Measurements from ENCODE around the gene ECSIT. TPM values are rescaled to one million over a fixed set of nuclear protein-coding genes. Genes with fewer than 3 reads are reported as not detected.
A peak's percentile ranks its signal among the peaks of the same experiment; 100 is the strongest.

The ECSIT gene
- total and polyA plus RNA-seq, 2 donors (not counting 1 experiment from before 2014, with no cell fraction given) = 45.6 to 63.1 TPM

GRCh38 chr19:11480715-11481533 is 48.0 kb downstream of the ECSIT start, which contains the start of gene ELAVL3:
Gene ELAVL3 (minus strand): TSS chr19:11481046. CDS start chr19:11480608, 438 bp downstream.
- H3K9me3 Mint-ChIP-seq (ENCODE audit: insufficient read depth) = no peaks in the 10 kb centered on the region
- TF ChIP-seq CTCF (IDR thresholded peaks at IDR 0.05) = no peak
- TF ChIP-seq EZH2 (IDR thresholded peaks at IDR 0.05; ENCODE audit: borderline replicate concordance, insufficient read depth, low read depth, low read length, poor library complexity, severe bottlenecking) = peak; percentile 70
- intact Hi-C loops (cut with micrococcal nuclease) = loop anchor here (5.0 kb wide), 2 partner anchors 441 to 444 kb away; no protein-coding TSS in a partner anchor
- CTCF ChIA-PET = interaction anchor here (1.0 to 3.4 kb wide), 4 partner anchors 9 to 189 kb away, joined by 3 to 38 read pairs (median 16); partner anchors contain the start of gene EPOR
- peaks cover 27% of the 10 kb centered on the region for H3K4me1 Mint-ChIP-seq
- peaks cover 0 to 2% of the 10 kb centered on the region in 2 experiments for H3K36me3 ChIP-seq (replicated peaks in 1 of 2; ENCODE audit: control extremely low read depth in 1 of 2, control insufficient read depth in 1 of 2, extremely low read depth in 1 of 2, insufficient read depth in 2 of 2, low read length in 1 of 2)
- DNase-seq (peak; percentile 40), ATAC-seq (ENCODE audit: low read depth) (no peak)
- H3K27me3 ChIP-seq (replicated peaks in 1 of 4; ENCODE audit: control extremely low read depth in 1 of 4, control insufficient read depth in 3 of 4, insufficient read depth in 4 of 4, low read length in 3 of 4) = peaks cover 0 to 46% (median 25%) of the 10 kb centered on the region in 4 experiments
- H2AFZ ChIP-seq (ENCODE audit: insufficient read depth, low read depth, low read length, poor library complexity, severe bottlenecking) = peak within 1 kb of the TSS; percentile 27
- H3K4me3 Mint-ChIP-seq = peak within 1 kb of the TSS; percentile 80
- H3K4me3 ChIP-seq (ENCODE audit: control extremely low read depth in 1 of 5, extremely low read depth in 1 of 5, insufficient read depth in 1 of 5, low read depth in 2 of 5, low read length in 4 of 5) = peak within 1 kb of the TSS in 4 of 5 experiments; percentile 5 to 48 (median 20)
- no peaks in the 10 kb centered on the region for H3K79me2 ChIP-seq (ENCODE audit: control insufficient read depth, insufficient read depth, low read length)
- 25% methylated on average over 65 of the region's 77 CpGs for WGBS (ENCODE audit: insufficient coverage)
- peaks cover 39% of the 10 kb centered on the region for H3K27me3 Mint-ChIP-seq
- H4K20me1 ChIP-seq (ENCODE audit: control insufficient read depth, insufficient read depth, low read length, poor library complexity, severe bottlenecking) = no peaks in the 10 kb centered on the region
- H3K4me1 ChIP-seq (ENCODE audit: control insufficient read depth in 2 of 2, insufficient read depth in 2 of 2, low read length in 2 of 2) = peaks cover 37 to 42% of the 10 kb centered on the region in 2 donors
- peak within 1 kb of the TSS; percentile 65 for H3K27ac Mint-ChIP-seq
- no peak within 1 kb of the TSS for H3K27ac ChIP-seq (ENCODE audit: low read length in 2 of 2)
- POLR2A ChIA-PET = interaction anchor here (0.9 kb wide), 1 partner anchor 97 kb away, joined by 5 read pairs; the partner anchor contains the start of gene EPOR
- no peak within 1 kb of the TSS for H3K9ac ChIP-seq (ENCODE audit: low read length)
- peak within 1 kb of the TSS; percentile 89 for H3K4me2 ChIP-seq (replicated peaks; ENCODE audit: low read depth, low read length, poor library complexity, severe bottlenecking)
- H3K9me3 ChIP-seq (ENCODE audit: control extremely low read depth in 1 of 3, control insufficient read depth in 2 of 3, insufficient read depth in 1 of 3, low read length in 2 of 3) = peaks cover 0 to 25% (median 0%) of the 10 kb centered on the region in 3 donors

Measured in B cell (primary cell).